ENCODE measurements around the gene MEIS2.

DNA sequence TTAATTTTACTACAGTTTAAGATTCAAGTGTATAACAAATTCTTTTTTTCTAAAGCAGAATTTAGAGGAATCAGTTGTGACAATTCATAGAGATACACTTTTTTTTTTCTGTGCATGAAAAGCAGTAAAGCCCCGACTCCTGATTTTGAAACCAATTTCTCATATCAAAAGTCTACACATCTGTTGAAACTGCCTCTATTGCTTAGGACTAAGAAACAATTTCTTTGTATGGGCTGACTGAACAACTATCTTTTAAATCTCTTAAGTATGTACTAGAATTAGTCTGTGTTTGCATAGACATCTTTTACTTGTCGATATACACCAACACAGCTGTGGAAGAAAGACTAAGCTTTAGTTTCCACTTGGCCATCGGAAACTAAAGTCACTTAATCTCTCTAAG, 127.6 kb downstream of the MEIS2 start:
- TF ChIP-seq EP300 (IDR thresholded peaks at IDR 0.05) (no peak), POLR2A (IDR thresholded peaks at IDR 0.05) (no peak)
- TF ChIP-seq, protein P1, sequence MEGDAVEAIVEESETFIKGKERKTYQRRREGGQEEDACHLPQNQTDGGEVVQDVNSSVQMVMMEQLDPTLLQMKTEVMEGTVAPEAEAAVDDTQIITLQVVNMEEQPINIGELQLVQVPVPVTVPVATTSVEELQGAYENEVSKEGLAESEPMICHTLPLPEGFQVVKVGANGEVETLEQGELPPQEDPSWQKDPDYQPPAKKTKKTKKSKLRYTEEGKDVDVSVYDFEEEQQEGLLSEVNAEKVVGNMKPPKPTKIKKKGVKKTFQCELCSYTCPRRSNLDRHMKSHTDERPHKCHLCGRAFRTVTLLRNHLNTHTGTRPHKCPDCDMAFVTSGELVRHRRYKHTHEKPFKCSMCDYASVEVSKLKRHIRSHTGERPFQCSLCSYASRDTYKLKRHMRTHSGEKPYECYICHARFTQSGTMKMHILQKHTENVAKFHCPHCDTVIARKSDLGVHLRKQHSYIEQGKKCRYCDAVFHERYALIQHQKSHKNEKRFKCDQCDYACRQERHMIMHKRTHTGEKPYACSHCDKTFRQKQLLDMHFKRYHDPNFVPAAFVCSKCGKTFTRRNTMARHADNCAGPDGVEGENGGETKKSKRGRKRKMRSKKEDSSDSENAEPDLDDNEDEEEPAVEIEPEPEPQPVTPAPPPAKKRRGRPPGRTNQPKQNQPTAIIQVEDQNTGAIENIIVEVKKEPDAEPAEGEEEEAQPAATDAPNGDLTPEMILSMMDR (IDR thresholded peaks at IDR 0.05), result no peak
